SK-N-SH (cell line): ENCODE measurements around the gene SPINT2. TPM values are rescaled to one million over a fixed set of nuclear protein-coding genes. Genes with fewer than 3 reads are reported as not detected.
A peak's percentile ranks its signal among the peaks of the same experiment; 100 is the strongest.
"Not testable (repeated sequence)": the region's sequence is repeated elsewhere in the genome, so short reads cannot be mapped to it uniquely, and the experiment has no call there.

Experiments
- CTCF ChIA-PET: fragments of 300-600, 350-600 bp; formaldehyde crosslinking; extraction: SDS; loops from one replicate; lab custom pipeline; 2021; lab: Yijun Ruan, JAX
- POLR2A ChIA-PET: fragments of 350-600 bp; sonication (Branson Sonifier 250); formaldehyde crosslinking; extraction: SDS; loops from one replicate; lab custom pipeline; 2020; ENCODE audit warnings: antibody characterized with exemption, inconsistent platforms; lab: Yijun Ruan, JAX
- DNase-seq: peaks from one replicate; pipeline ENCODE4 v3.0.0; 2012
- H2AFZ ChIP-seq: fragments of 200-600 bp; sonication (generic); 2 replicates; pipeline ENCODE4 v1.8.1; 2016; ENCODE audit warnings: antibody characterized with exemption, mild to moderate bottlenecking, low read depth
- H3F3A ChIP-seq: fragments of 200-600 bp; sonication (generic); replicated peaks from 2 replicates; pipeline ENCODE3; 2016; ENCODE audit warnings: antibody characterized with exemption, mild to moderate bottlenecking; ENCODE audit not compliant: insufficient read depth
- H3K27ac ChIP-seq, 2 experiments: fragments of 200-500 bp in 1 of 2; fragments of 200-600 bp in 1 of 2; sonication (Bioruptor generic) in 1 of 2; sonication (generic), shearing (Covaris generic) in 1 of 2; 2 replicates each; pipeline versions ENCODE4 v1.5.1 to v1.6.1; 2014 to 2016; ENCODE audit warnings: low read depth in 2 of 2, inconsistent platforms in 1 of 2, low read length in 1 of 2, mild to moderate bottlenecking in 1 of 2, mixed read lengths in 1 of 2
- H3K27me3 ChIP-seq: fragments of 200-600 bp; sonication (generic), shearing (Covaris generic); 2 replicates; pipeline ENCODE4 v1.6.1; 2016; ENCODE audit warnings: mixed run types; ENCODE audit not compliant: insufficient read depth
- H3K36me3 ChIP-seq, 2 experiments: fragments of 200-500 bp in 1 of 2; fragments of 200-600 bp in 1 of 2; sonication (Bioruptor generic) in 1 of 2; sonication (generic) in 1 of 2; replicated peaks in 1 of 2; 2 replicates each; pipeline versions ENCODE3 to v1.5.1; 2014 to 2016; ENCODE audit warnings: low read length in 1 of 2, mild to moderate bottlenecking in 1 of 2; ENCODE audit not compliant: insufficient read depth in 2 of 2, control insufficient read depth in 1 of 2
- H3K4me1 ChIP-seq, 2 experiments: fragments of 200-500 bp in 1 of 2; fragments of 200-600 bp in 1 of 2; sonication (Bioruptor generic) in 1 of 2; sonication (generic), shearing (Covaris generic) in 1 of 2; 2 replicates each; pipeline versions ENCODE4 v1.5.1 to v1.6.1; 2014 to 2016; ENCODE audit warnings: low read depth in 1 of 2, low read length in 1 of 2, mixed run types in 1 of 2; ENCODE audit not compliant: insufficient read depth in 2 of 2, control insufficient read depth in 1 of 2
- H3K4me2 ChIP-seq: fragments of 200-600 bp; sonication (generic), shearing (Covaris generic); 2 replicates; pipeline ENCODE4 v1.6.1; 2017; ENCODE audit warnings: mixed run types
- H3K4me3 ChIP-seq, 2 experiments: fragments of 200-500 bp in 1 of 2; fragments of 200-600 bp in 1 of 2; sonication (Bioruptor generic) in 1 of 2; sonication (generic), shearing (Covaris generic) in 1 of 2; 2 replicates each; pipeline versions ENCODE4 v1.5.1 to v1.8.1; 2014 to 2016; ENCODE audit warnings: low read depth in 2 of 2, inconsistent platforms in 1 of 2, low read length in 1 of 2, mild to moderate bottlenecking in 1 of 2, mixed read lengths in 1 of 2, moderate library complexity in 1 of 2
- H3K79me2 ChIP-seq: fragments of 200-600 bp; sonication (generic); 2 replicates; pipeline ENCODE4 v1.8.1; 2017; ENCODE audit warnings: mild to moderate bottlenecking; ENCODE audit not compliant: insufficient read depth
- H3K9ac ChIP-seq: fragments of 200-600 bp; sonication (generic); 2 replicates; pipeline ENCODE4 v1.6.1; 2017; ENCODE audit warnings: mixed run types
- H3K9me2 ChIP-seq: fragments of 200-600 bp; sonication (generic); 2 replicates; pipeline ENCODE4 v1.6.1; 2017; ENCODE audit warnings: mixed run types
- H3K9me3 ChIP-seq: fragments of 200-600 bp; sonication (generic); 2 replicates; pipeline ENCODE4 v1.6.1; 2017; ENCODE audit warnings: mixed run types, mild to moderate bottlenecking, moderate library complexity
- H4K20me1 ChIP-seq: fragments of 200-600 bp; sonication (generic); 2 replicates; pipeline ENCODE4 v1.6.1; 2017; ENCODE audit warnings: mild to moderate bottlenecking, mixed run types; ENCODE audit not compliant: insufficient read depth
- CHD2 ChIP-seq: fragments of 150-350 bp; IDR thresholded peaks from 2 replicates; pipeline ENCODE4 v1.6.1; 2018; ENCODE audit warnings: low read length; ENCODE audit not compliant: partially characterized antibody
- MAX ChIP-seq: IDR thresholded peaks from 2 replicates; pipeline ENCODE4 v1.4.0; 2012; ENCODE audit warnings: low read depth
- MXI1 ChIP-seq: IDR thresholded peaks from 2 replicates; pipeline ENCODE4 v1.6.1; 2012; ENCODE audit warnings: mild to moderate bottlenecking, low read depth, low read length, improper control_type of control experiment
- NRF1 ChIP-seq: IDR thresholded peaks from 2 replicates; pipeline ENCODE4 v1.6.1; 2012; ENCODE audit warnings: low read depth, mild to moderate bottlenecking, low read length
- RCOR1 ChIP-seq: fragments of 150-350 bp; IDR thresholded peaks from 2 replicates; pipeline ENCODE4 v1.6.1; 2017; ENCODE audit warnings: antibody characterized with exemption, low read length
- REST ChIP-seq: IDR thresholded peaks from 2 replicates; pipeline ENCODE4 v1.6.1; 2012; ENCODE audit warnings: mild to moderate bottlenecking, low read depth, low read length, moderate library complexity
- SIN3A ChIP-seq: IDR thresholded peaks from 2 replicates; pipeline ENCODE4 v1.6.1; 2012; ENCODE audit warnings: low read depth, mild to moderate bottlenecking, low read length, moderate library complexity, borderline replicate concordance
- TAF1 ChIP-seq: IDR thresholded peaks from 2 replicates; pipeline ENCODE4 v1.6.1; 2012; ENCODE audit warnings: low read depth, mild to moderate bottlenecking, low read length, moderate library complexity, borderline replicate concordance
- USF1 ChIP-seq: IDR thresholded peaks from 2 replicates; pipeline ENCODE4 v1.4.0; 2012; ENCODE audit warnings: low read depth, borderline replicate concordance
- WGBS: methylation state at CpG from one replicate; pipeline ENCODE4 v1.1.6; 2017; ENCODE audit warnings: low lambda C conversion rate; 5-methylcytosine and 5-hydroxymethylcytosine counted together
- polyA plus RNA-seq, 3 experiments: library from polyadenylated mRNA; depleted of rRNA; stranded (reverse); fragments of >200 nt; gene quantifications; 2 replicates each; pipeline ENCODE4 v1.2.3, GENCODE V29; 2012

The SPINT2 gene
- polyA plus RNA-seq, 1 of the 3 experiments (the other 2 are of a cell fraction): 1.0 TPM

- DNase-seq: peak; percentile 83
- H3K27ac ChIP-seq: no peak overlapping the region
- peaks cover 9% of the 10 kb centered on the region for H3F3A ChIP-seq
- ChIA-PET CTCF (interaction anchor here (1.1 to 2.3 kb wide), 4 partner anchors 86 to 330 kb away, joined by 3 to 23 read pairs (median 11); no protein-coding TSS in a partner anchor), POLR2A (no interaction called here)
- no peaks in the 10 kb centered on the region for H4K20me1 ChIP-seq
- H3K9me2 ChIP-seq: no peaks in the 10 kb centered on the region
- H3K79me2 ChIP-seq: no peaks in the 10 kb centered on the region
- WGBS: 2% methylated on average over 56 of the region's 80 CpGs
- no peaks in the 10 kb centered on the region for H3K36me3 ChIP-seq
- H3K4me1 ChIP-seq: peaks cover 0 to 9% of the 10 kb centered on the region in 2 experiments; a peak in 1 of 4 replicates
- peak; percentile 25; the same call in 1 of the 2 replicates for TF ChIP-seq MXI1
- no peak for TF ChIP-seq REST
- peak overlapping the region; percentile 60 for H2AFZ ChIP-seq
- H3K9me3 ChIP-seq: no peaks in the 10 kb centered on the region
- H3K4me3 ChIP-seq: peak overlapping the region; percentile 51 to 70
- H3K4me2 ChIP-seq: peak overlapping the region; percentile 95
- H3K9ac ChIP-seq: peak overlapping the region; percentile 55; the same call in 1 of the 2 replicates
- H3K27me3 ChIP-seq: no peaks in the 10 kb centered on the region
Observed at GRCh38 chr19:38228491-38229439, 35.6 kb upstream of the SPINT2 start.

GRCh38 chr19:38229585-38230073 is 34.7 kb upstream of the SPINT2 start:
- DNase-seq: peak; percentile 97
- ChIA-PET POLR2A (interaction anchor here (0.6 to 0.7 kb wide), 2 partner anchors 11 to 323 kb away, joined by 3 to 4 read pairs; partner anchors contain the start of gene SIPA1L3), CTCF (interaction anchor here (0.8 to 1.9 kb wide), 5 partner anchors 11 to 328 kb away, joined by 3 to 9 read pairs (median 5); partner anchors contain the start of gene CATSPERG)
- TF ChIP-seq NRF1: no peak
- peak; percentile 48; the same call in 1 of the 2 replicates for TF ChIP-seq SIN3A
- no peak for TF ChIP-seq MAX
- TF ChIP-seq TAF1: peak; percentile 35; the same call in 1 of the 2 replicates
- TF ChIP-seq USF1: no peak
- peak; percentile 80 for TF ChIP-seq MXI1
- TF ChIP-seq CHD2: peak; percentile 42
- TF ChIP-seq RCOR1: peak; percentile 86
- Histone ChIP-seq H3K9ac (no peak overlapping the region), H3K27ac (peak overlapping the region in 1 of 2 experiments; percentile 50; a peak in 1 of 4 replicates), H3K79me2 (no peaks in the 10 kb centered on the region), H4K20me1 (no peaks in the 10 kb centered on the region), H3K4me2 (peak overlapping the region; percentile 95), H3K27me3 (no peaks in the 10 kb centered on the region), H2AFZ (peak overlapping the region; percentile 93), H3K9me3 (no peaks in the 10 kb centered on the region), H3K36me3 (no peaks in the 10 kb centered on the region), H3K9me2 (no peaks in the 10 kb centered on the region), H3K4me1 (peaks cover 0 to 6% of the 10 kb centered on the region in 2 experiments; a peak in 1 of 4 replicates), H3F3A (peaks cover 9% of the 10 kb centered on the region), H3K4me3 (peak overlapping the region; percentile 51 to 64)
- WGBS: 0% methylated on average over 15 of the region's 54 CpGs

GRCh38 chr19:38230506-38231133 is 33.8 kb upstream of the SPINT2 start:
- DNase-seq, H3K4me3 ChIP-seq, H3K9me3 ChIP-seq, H3K27me3 ChIP-seq, H3K79me2 ChIP-seq, H3K9ac ChIP-seq, H3K9me2 ChIP-seq, H3K36me3 ChIP-seq, H4K20me1 ChIP-seq, H3F3A ChIP-seq, H2AFZ ChIP-seq, H3K27ac ChIP-seq, H3K4me1 ChIP-seq, H3K4me2 ChIP-seq: not testable (repeated sequence)
- CTCF ChIA-PET: interaction anchor here (0.8 to 5.5 kb wide), 5 partner anchors 10 to 328 kb away, joined by 3 to 41 read pairs (median 5); partner anchors contain the start of gene CATSPERG
- 55% methylated on average over 3 of the region's 3 CpGs for WGBS
- POLR2A ChIA-PET: interaction anchor here (0.7 kb wide), 1 partner anchor 324 kb away, joined by 3 read pairs; the partner anchor contains the start of gene SIPA1L3
